ENCODE results near the gene SNRPF. TPM values are rescaled to one million over a fixed set of nuclear protein-coding genes. Genes with fewer than 3 reads are reported as not detected.

Gene SNRPF
- total RNA-seq, 4 donors from 2014 or later = 6.6 to 12.9 (median 8.6) TPM

GRCh38 chr12:95884998-95885397 is 26.2 kb downstream of the SNRPF start:
- TF ChIP-seq POLR2A (IDR thresholded peaks at IDR 0.05) = no peak
- no peak for TF ChIP-seq EP300 (IDR thresholded peaks at IDR 0.05)
- TF ChIP-seq CTCF (IDR thresholded peaks at IDR 0.05) = no peak
- Histone ChIP-seq H3K27me3 (no peaks in the 10 kb centered on the region), H3K9me3 (peaks cover 0 to 8% (median 0%) of the 10 kb centered on the region in 4 donors), H3K27ac (no peak overlapping the region), H3K36me3 (no peaks in the 10 kb centered on the region), H3K4me3 (no peak overlapping the region), H3K4me1 (no peaks in the 10 kb centered on the region)
- no peak for DNase-seq (ENCODE audit: low spot score in 2 of 2)
- WGBS, 2 donors = 20 to 24% methylated on average over 3 of the region's 3 CpGs

- Histone ChIP-seq H3K9me3 (peaks cover 0 to 8% (median 0%) of the 10 kb centered on the region in 4 donors), H3K36me3 (no peaks in the 10 kb centered on the region), H3K4me3 (no peak overlapping the region), H3K27me3 (no peaks in the 10 kb centered on the region), H3K4me1 (no peaks in the 10 kb centered on the region), H3K27ac (no peak overlapping the region)
- no peak for DNase-seq (ENCODE audit: low spot score in 2 of 2)
- TF ChIP-seq POLR2A (IDR thresholded peaks at IDR 0.05) = no peak
- TF ChIP-seq EP300 (IDR thresholded peaks at IDR 0.05) = no peak
- no peak for TF ChIP-seq CTCF (IDR thresholded peaks at IDR 0.05)
- WGBS, 2 donors = 72 to 78% methylated on average over 5 of the region's 5 CpGs
These were observed 28.6 kb downstream of the SNRPF start for GRCh38 chr12:95887311-95887710.

GRCh38 chr12:95890958-95891357 is 32.2 kb downstream of the SNRPF start:
- Histone ChIP-seq H3K27me3 (peaks cover 0 to 7% of the 10 kb centered on the region in 2 donors), H3K4me3 (no peak overlapping the region), H3K9me3 (no peaks in the 10 kb centered on the region), H3K27ac (no peak overlapping the region), H3K4me1 (no peaks in the 10 kb centered on the region), H3K36me3 (no peaks in the 10 kb centered on the region)
- DNase-seq (ENCODE audit: low spot score in 2 of 2) = no peak
- 70 to 79% methylated on average over 3 of the region's 3 CpGs for WGBS, 2 donors
- TF ChIP-seq CTCF (IDR thresholded peaks at IDR 0.05) (no peak), EP300 (IDR thresholded peaks at IDR 0.05) (no peak), POLR2A (IDR thresholded peaks at IDR 0.05) (no peak)

GRCh38 chr12:95896846-95897245 is 38.1 kb downstream of the SNRPF start:
- Histone ChIP-seq H3K36me3 (no peaks in the 10 kb centered on the region), H3K27ac (no peak overlapping the region), H3K9me3 (no peaks in the 10 kb centered on the region), H3K4me1 (no peaks in the 10 kb centered on the region), H3K4me3 (no peak overlapping the region), H3K27me3 (peaks cover 0 to 7% of the 10 kb centered on the region in 2 donors)
- TF ChIP-seq POLR2A (IDR thresholded peaks at IDR 0.05) (no peak), EP300 (IDR thresholded peaks at IDR 0.05) (no peak), CTCF (IDR thresholded peaks at IDR 0.05) (no peak)
- WGBS, 2 donors = 86 to 90% methylated on average over 4 of the region's 4 CpGs
- DNase-seq (ENCODE audit: low spot score in 2 of 2) = no peak

GRCh38 chr12:95898081-95898480 is 39.3 kb downstream of the SNRPF start:
- Histone ChIP-seq H3K4me1 (no peaks in the 10 kb centered on the region), H3K9me3 (peaks cover 0 to under 1% (median 0%) of the 10 kb centered on the region in 4 donors), H3K4me3 (no peak overlapping the region), H3K36me3 (no peaks in the 10 kb centered on the region), H3K27ac (no peak overlapping the region), H3K27me3 (peaks cover 0 to 7% of the 10 kb centered on the region in 2 donors)
- 69 to 71% methylated on average over 4 of the region's 4 CpGs for WGBS, 2 donors
- DNase-seq (ENCODE audit: low spot score in 2 of 2) = no peak
- TF ChIP-seq CTCF (IDR thresholded peaks at IDR 0.05) (no peak), POLR2A (IDR thresholded peaks at IDR 0.05) (no peak), EP300 (IDR thresholded peaks at IDR 0.05) (no peak)
